GM12872 (cell line): Measurements from ENCODE around the gene COL1A2.

ENCODE experiments used
- CTCF ChIP-seq: IDR thresholded peaks from 3 replicates; pipeline ENCODE4 v1.5.1; 2011; ENCODE audit warnings: low read depth, mild to moderate bottlenecking, low read length, moderate library complexity; ENCODE audit not compliant: insufficient read depth

COL1A2 gene

GRCh38 chr7:94452239-94452638, 57.5 kb downstream of the COL1A2 start:
- no peak for TF ChIP-seq CTCF

- no peak for TF ChIP-seq CTCF
Observed at GRCh38 chr7:94453898-94454297, 59.2 kb downstream of the COL1A2 start.

- no peak for TF ChIP-seq CTCF
Observed at GRCh38 chr7:94458041-94458440, 63.3 kb downstream of the COL1A2 start.

- TF ChIP-seq CTCF, result no peak
Observed at GRCh38 chr7:94466516-94466915, 71.8 kb downstream of the COL1A2 start.

- TF ChIP-seq CTCF, result no peak
Observed at GRCh38 chr7:94471604-94472003, 76.9 kb downstream of the COL1A2 start.

GRCh38 chr7:94472608-94473007, 77.9 kb downstream of the COL1A2 start:
- TF ChIP-seq CTCF, result no peak

GRCh38 chr7:94476251-94476840, 81.7 kb downstream of the COL1A2 start:
- no peak for TF ChIP-seq CTCF
